Measurements from ENCODE around the gene TIMP2.

The TIMP2 gene

GRCh38 chr17:78804777-78805176, 120.4 kb downstream of the TIMP2 start:
- DNase-seq, result no peak

GRCh38 chr17:78803186-78803845, 121.9 kb downstream of the TIMP2 start:
- DNase-seq, result no peak
